NCI-H2227 (cell line): ENCODE data around the gene PLCG1.

ENCODE experiments used
- DNase-seq: peaks from one replicate; lab custom pipeline; 2025; ENCODE audit not compliant: unreplicated experiment; lab: John Stamatoyannopoulos, UW

PLCG1 gene

GRCh38 chr20:41204304-41205265, 67.2 kb downstream of the PLCG1 start:
- no peak for DNase-seq

DNA sequence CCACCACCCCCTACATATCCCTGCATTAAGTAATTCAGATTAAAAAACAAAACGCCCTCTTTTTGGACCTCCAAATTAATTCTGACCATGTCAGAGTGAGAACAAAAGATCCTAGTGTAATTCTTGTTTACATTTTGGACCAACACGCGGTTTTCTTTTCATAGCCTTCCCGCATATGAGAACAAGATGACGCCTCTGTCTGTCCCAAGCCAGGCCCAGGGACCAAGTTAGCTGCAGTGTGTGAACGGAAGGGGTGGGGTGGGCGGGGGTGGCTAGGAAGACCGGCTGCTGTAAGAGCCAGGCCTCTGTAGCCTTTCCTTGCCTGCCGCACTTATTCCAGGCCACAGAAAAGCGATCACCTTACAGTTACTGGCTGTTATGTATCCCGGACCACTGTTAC, 68.0 kb downstream of the PLCG1 start:
- DNase-seq, result no peak

- peak; percentile 20 for DNase-seq
Measured at GRCh38 chr20:41213150-41213820, 75.9 kb downstream of the PLCG1 start.

DNA sequence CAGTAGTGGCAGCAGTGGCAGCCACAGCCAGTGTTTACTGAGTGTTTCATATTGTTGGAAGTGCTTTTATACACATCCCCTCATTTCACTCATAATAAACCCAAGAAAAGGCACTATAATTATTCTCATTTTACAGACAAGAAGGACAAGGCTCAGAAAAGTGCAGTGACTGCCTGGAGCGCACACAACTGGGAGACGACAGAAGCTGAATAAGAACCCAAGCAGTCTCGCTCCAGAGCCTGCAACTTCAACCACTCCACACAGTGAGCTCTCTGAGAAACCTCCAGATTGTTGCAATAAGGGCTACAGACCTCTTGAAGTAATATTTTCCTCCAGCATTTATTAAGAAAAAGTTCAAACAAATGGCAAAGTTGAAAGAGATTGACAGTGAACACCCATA, 76.9 kb downstream of the PLCG1 start:
- peak; percentile 18 for DNase-seq

DNA sequence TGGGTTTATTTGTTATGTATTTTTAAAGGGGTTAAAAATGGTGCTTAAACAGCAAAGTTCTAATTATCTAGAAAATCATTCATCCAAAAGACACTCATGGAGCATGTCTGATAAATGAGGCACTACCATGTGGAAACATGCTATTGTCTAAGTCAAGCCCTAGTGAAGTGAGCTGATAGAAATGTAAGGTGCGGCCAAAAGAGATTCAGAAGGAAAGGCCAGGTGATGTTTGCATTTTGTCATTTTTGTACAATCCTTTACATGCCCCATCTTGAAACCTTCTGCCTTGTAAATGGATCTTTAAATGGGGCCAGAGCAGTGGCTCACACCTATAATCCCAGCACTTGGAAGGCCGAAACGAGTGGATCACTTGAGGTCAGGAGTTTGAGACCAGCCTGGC, 77.3 kb downstream of the PLCG1 start:
- no peak for DNase-seq

GRCh38 chr20:41217422-41217821, 80.1 kb downstream of the PLCG1 start:
- no peak for DNase-seq

DNA sequence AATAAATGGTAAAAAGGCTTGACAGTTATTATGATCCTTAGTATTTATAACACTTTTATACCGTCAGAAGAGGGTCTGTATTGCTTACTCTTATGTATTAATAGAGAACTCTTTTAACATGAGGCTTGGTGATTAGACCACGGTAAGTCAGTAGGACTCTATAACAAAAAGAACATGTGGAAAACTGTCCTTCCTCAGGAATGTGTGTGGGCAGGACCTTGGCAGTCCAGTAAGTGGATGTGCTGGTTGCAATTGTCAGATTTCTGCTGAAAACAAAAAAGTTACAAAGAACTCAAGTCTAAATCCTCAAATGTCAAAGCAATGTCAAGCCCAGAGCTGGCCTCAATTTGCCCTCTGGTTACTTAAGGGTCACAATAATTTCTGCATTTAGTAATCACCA, 81.1 kb downstream of the PLCG1 start:
- no peak for DNase-seq

DNA sequence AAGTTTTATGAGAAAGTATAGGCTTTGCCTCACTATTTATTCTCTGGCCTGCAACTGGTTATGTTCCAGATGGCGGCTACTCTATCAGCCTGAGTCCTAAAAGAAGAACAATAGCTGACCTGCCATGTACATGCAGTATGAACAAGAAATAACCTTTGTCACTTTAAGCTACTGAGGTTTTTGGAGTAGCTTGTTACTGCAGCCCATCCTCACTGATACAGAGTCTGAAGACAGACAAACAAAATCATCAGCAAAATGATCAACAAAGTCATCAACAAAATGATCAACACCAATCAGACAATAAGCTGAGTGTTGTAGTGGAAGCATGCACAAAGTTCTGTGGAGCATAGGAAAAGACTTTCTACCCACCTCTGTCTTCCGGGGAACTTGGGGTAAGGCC, 82.5 kb downstream of the PLCG1 start:
- DNase-seq, result no peak

DNA sequence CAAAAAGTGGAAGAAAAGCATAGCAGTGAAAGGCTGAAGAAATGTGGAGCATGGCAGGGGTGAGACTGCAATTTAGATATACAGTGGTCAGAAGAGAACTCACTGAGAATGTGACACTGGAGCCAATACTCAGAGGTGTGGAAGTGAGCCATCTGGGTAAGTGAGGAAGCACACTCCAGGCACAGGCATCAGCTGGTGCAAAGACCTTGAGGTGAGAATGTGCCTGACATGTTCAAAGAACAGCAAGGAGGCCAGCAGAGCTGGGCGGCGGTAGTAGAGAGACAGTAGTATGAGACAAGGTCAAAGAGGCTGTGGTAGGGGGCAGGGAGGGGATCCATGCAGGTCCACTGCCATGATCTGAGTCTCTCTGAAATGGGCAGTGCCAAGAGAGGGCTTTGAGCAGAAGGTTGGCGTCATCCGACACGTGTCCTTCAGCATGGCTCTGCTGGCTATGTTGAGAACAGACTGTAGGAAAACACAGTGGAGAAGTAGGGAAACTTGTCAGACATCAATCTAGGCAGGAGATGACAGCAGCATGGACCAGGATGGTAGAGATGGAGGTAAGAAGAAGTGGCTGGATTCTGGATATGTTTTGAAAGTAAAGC, 84.4 kb downstream of the PLCG1 start:
- DNase-seq, result no peak

- DNase-seq, result no peak
Measured at GRCh38 chr20:41222296-41222695, 85.0 kb downstream of the PLCG1 start.

- DNase-seq, result no peak
Measured at GRCh38 chr20:41222703-41223102, 85.4 kb downstream of the PLCG1 start.

DNA sequence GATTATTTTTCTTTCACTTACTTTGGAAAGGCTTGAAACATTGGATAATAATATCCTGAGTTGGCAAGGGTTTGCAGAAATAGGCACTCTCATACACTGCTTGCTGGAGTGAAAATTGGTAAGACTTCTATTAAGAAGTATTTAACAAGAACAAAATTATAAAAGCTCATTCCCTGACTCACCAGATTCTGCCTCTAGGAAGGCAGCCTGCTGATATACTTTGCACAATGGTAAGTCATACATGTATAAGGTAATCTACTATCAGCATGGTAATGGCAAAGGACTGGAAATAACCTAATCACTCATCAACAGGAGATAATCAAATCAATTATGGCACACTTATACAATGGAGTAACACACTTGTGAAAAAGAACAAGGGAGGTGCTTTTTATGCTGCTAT, 85.8 kb downstream of the PLCG1 start:
- DNase-seq, result no peak

DNA sequence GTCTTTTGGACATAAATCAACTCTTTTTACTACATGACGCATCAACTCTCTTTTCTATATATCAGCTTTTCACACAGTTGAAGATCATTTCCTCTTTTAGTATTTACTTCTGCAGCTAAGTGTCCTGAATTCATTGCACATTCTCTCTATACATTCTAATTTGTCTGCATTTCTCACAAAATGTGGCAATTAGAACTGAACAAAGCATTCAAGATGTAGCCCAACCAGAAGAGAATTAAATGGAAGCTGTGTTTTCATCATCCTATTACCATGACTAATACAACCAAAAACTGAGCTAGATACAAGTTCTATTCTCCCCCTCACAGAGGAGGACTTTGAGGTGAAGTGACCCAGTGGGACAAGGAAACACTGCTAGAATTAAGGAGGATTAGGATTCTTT, 86.9 kb downstream of the PLCG1 start:
- no peak for DNase-seq

- DNase-seq, result no peak
Measured at GRCh38 chr20:41225091-41225490, 87.7 kb downstream of the PLCG1 start.

DNA sequence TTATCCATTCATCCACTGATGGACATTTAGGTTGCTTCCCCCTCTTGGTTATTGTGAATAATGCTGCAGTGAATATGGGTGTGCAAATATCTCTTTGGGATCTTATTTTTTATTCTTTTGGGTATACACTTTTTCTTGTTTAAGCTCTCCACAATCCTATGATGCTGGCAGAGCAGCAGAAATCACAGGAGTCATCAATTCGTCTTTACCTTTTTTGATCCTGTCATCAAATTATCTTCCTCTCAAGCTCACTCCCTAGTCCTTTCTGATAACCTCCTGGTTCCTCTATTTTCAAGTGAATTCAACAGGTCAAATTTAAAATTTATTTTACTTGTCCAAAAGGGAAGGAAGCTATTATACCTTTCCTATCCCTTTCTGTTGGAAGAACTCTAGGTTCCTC, 89.1 kb downstream of the PLCG1 start:
- DNase-seq, result no peak
